Endodermal cell (in vitro differentiated cells): ENCODE results near the gene LYPD1. TPM values are rescaled to one million over a fixed set of nuclear protein-coding genes. Genes with fewer than 3 reads are reported as not detected.

ENCODE experiments used
- DNase-seq: peaks from one replicate; pipeline ENCODE4 v3.0.0-alpha.2; 2017
- H3K27ac ChIP-seq: 2 replicates; pipeline ENCODE4 v1.5.1; 2013; ENCODE audit warnings: mild to moderate bottlenecking, low read depth, low read length, moderate library complexity
- H3K27me3 ChIP-seq: 2 replicates; pipeline ENCODE4 v1.6.1; 2013; ENCODE audit warnings: mild to moderate bottlenecking, low read length, moderate library complexity; ENCODE audit not compliant: insufficient read depth, control insufficient read depth, poor library complexity, severe bottlenecking
- H3K36me3 ChIP-seq: 2 replicates; pipeline ENCODE4 v1.7.0; 2013; ENCODE audit warnings: mild to moderate bottlenecking, low read length, moderate library complexity; ENCODE audit not compliant: control insufficient read depth, insufficient read depth
- H3K4me1 ChIP-seq: one replicate; pipeline ENCODE4 v1.7.0; 2013; ENCODE audit warnings: low read length; ENCODE audit not compliant: control insufficient read depth, insufficient read depth
- H3K4me3 ChIP-seq: 2 replicates; pipeline ENCODE4 v1.5.1; 2013; ENCODE audit warnings: mild to moderate bottlenecking, low read length, moderate library complexity
- H3K9ac ChIP-seq: 2 replicates; pipeline ENCODE4 v1.6.1; 2013; ENCODE audit warnings: mild to moderate bottlenecking, low read length, moderate library complexity; ENCODE audit not compliant: poor library complexity, severe bottlenecking; ENCODE audit errors: extremely low read depth
- H3K9me3 ChIP-seq: 2 replicates; pipeline ENCODE4 v1.6.1; 2013; ENCODE audit warnings: mild to moderate bottlenecking, low read length, moderate library complexity; ENCODE audit not compliant: control insufficient read depth
- H3K27ac Mint-ChIP-seq: 2 replicates; pipeline ENCODE4 v1.8.0; 2020; ENCODE audit warnings: mixed read lengths
- H3K27me3 Mint-ChIP-seq: 2 replicates; pipeline ENCODE4 v1.8.0; 2021; ENCODE audit warnings: mild to moderate bottlenecking, mixed read lengths; ENCODE audit not compliant: insufficient read depth
- H3K36me3 Mint-ChIP-seq: 2 replicates; pipeline ENCODE4 v1.8.0; 2020; ENCODE audit warnings: low read depth, mixed read lengths
- H3K4me1 Mint-ChIP-seq: 2 replicates; pipeline ENCODE4 v1.8.0; 2020; ENCODE audit warnings: mixed read lengths
- H3K4me3 Mint-ChIP-seq: 2 replicates; pipeline ENCODE4 v1.8.0; 2020; ENCODE audit warnings: mild to moderate bottlenecking, moderate library complexity, mixed read lengths
- H3K9me3 Mint-ChIP-seq: 2 replicates; pipeline ENCODE4 v1.8.0; 2020; ENCODE audit warnings: mild to moderate bottlenecking, mixed read lengths
- CTCF ChIP-seq: fragments of 200-600 bp; sonication (generic); conservative IDR thresholded peaks from 2 replicates; pipeline ENCODE4 v1.5.0; 2021; ENCODE audit warnings: antibody characterized with exemption, mild to moderate bottlenecking
- WGBS, 2 experiments: methylation state at CpG; one replicate each; pipeline versions ENCODE4 v1.1.5 to v1.1.7; 2013; ENCODE audit warnings: missing lambda C conversion rate in 2 of 2, mixed read lengths in 1 of 2; ENCODE audit not compliant: insufficient coverage in 1 of 2, insufficient read length in 1 of 2; 5-methylcytosine and 5-hydroxymethylcytosine counted together
- total RNA-seq, 2 donors: library from RNA; stranded (reverse); fragmentation: NEBNext Ultra II Directional in 1 of 2; extraction: Animal tissue kit (Norgen Biotek cat#: 25700) in 1 of 2; gene quantifications; 2 replicates in 1 of 2; 3 replicates in 1 of 2; pipeline ENCODE4 v1.2.1, GENCODE V29; 2021

The LYPD1 gene
- total RNA-seq, 2 donors from 2014 or later = 2.0 to 2.4 TPM

GRCh38 chr2:132664096-132664495 lies 5.9 kb downstream of the LYPD1 start:
- H3K27ac Mint-ChIP-seq = no peak overlapping the region

GRCh38 chr2:132662732-132663131 lies 7.3 kb downstream of the LYPD1 start:
- Histone ChIP-seq H3K4me3 (no peak overlapping the region), H3K27ac (no peak overlapping the region), H3K36me3 (peaks cover 28% of the 10 kb centered on the region), H3K9ac (no peak overlapping the region), H3K27me3 (peaks cover 14% of the 10 kb centered on the region), H3K9me3 (no peaks in the 10 kb centered on the region), H3K4me1 (no peaks in the 10 kb centered on the region)
- Mint-ChIP-seq H3K9me3 (no peaks in the 10 kb centered on the region), H3K36me3 (no peaks in the 10 kb centered on the region), H3K4me1 (peaks cover under 1% of the 10 kb centered on the region), H3K27ac (no peak overlapping the region), H3K4me3 (no peak overlapping the region), H3K27me3 (peaks cover 26% of the 10 kb centered on the region)
- no peak for DNase-seq
- WGBS, 2 experiments = 89 to 100% methylated on average over 1 to 3 of the region's 3 CpGs
- TF ChIP-seq CTCF = no peak

More at GRCh38 chr2:132664096-132664495, 5.9 kb downstream of the LYPD1 start:
- Mint-ChIP-seq H3K27me3 (peaks cover 37% of the 10 kb centered on the region), H3K36me3 (no peaks in the 10 kb centered on the region), H3K4me1 (peaks cover 2% of the 10 kb centered on the region), H3K4me3 (no peak overlapping the region), H3K9me3 (no peaks in the 10 kb centered on the region)
- 93% methylated on average over 2 of the region's 2 CpGs for WGBS, 2 experiments
- Histone ChIP-seq H3K36me3 (peaks cover 23% of the 10 kb centered on the region), H3K4me1 (no peaks in the 10 kb centered on the region), H3K9ac (no peak overlapping the region), H3K27ac (no peak overlapping the region), H3K27me3 (peaks cover 27% of the 10 kb centered on the region), H3K9me3 (no peaks in the 10 kb centered on the region), H3K4me3 (no peak overlapping the region)
- no peak for TF ChIP-seq CTCF
- DNase-seq = no peak

- no peaks in the 10 kb centered on the region for H3K9me3 ChIP-seq
- H3K9ac ChIP-seq = no peak overlapping the region
- no peak overlapping the region for H3K27ac ChIP-seq
- peaks cover 1% of the 10 kb centered on the region for H3K27me3 ChIP-seq
- no peak for TF ChIP-seq CTCF
- no peak overlapping the region for H3K4me3 ChIP-seq
- no peaks in the 10 kb centered on the region for H3K36me3 Mint-ChIP-seq
- H3K36me3 ChIP-seq = peaks cover 19% of the 10 kb centered on the region
- no peaks in the 10 kb centered on the region for H3K4me1 ChIP-seq
- no peak for DNase-seq
- no peak overlapping the region for H3K4me3 Mint-ChIP-seq
- H3K27me3 Mint-ChIP-seq = peaks cover 20% of the 10 kb centered on the region
- WGBS, 2 experiments = 91 to 93% methylated on average over 3 of the region's 3 CpGs
- H3K27ac Mint-ChIP-seq = no peak overlapping the region
- no peaks in the 10 kb centered on the region for H3K9me3 Mint-ChIP-seq
- no peaks in the 10 kb centered on the region for H3K4me1 Mint-ChIP-seq
Observed at GRCh38 chr2:132659331-132659730, 10.7 kb downstream of the LYPD1 start.
